Keratinocyte (primary cell): ENCODE results near the gene AFTPH. TPM values are rescaled to one million over a fixed set of nuclear protein-coding genes. Genes with fewer than 3 reads are reported as not detected.

Source experiments
- DNase-seq: peaks from one replicate; pipeline ENCODE4 v3.0.0-alpha.2; 2011; ENCODE audit warnings: low read depth, missing footprints, low spot score
- FAIRE-seq: peaks from 2 replicates; lab custom pipeline; 2011; peaks lifted over from hg19 to GRCh38; lab: Jason Lieb, UNC
- H2AFZ ChIP-seq: 2 replicates; pipeline ENCODE4 v1.6.0; 2012; ENCODE audit warnings: low read length, control low read depth, inconsistent platforms; ENCODE audit not compliant: control insufficient read depth
- H3K27ac ChIP-seq: 2 replicates; pipeline ENCODE4 v1.5.1; 2011; ENCODE audit warnings: low read length; ENCODE audit not compliant: control insufficient read depth, insufficient read depth
- H3K27me3 ChIP-seq: 3 replicates; pipeline ENCODE4 v1.6.0; 2011; ENCODE audit warnings: low read length; ENCODE audit not compliant: control insufficient read depth, insufficient read depth; ENCODE audit errors: extremely low read depth
- H3K36me3 ChIP-seq, 2 experiments: 2 replicates in 1 of 2; 3 replicates in 1 of 2; pipeline ENCODE4 v1.5.1; 2011; ENCODE audit warnings: low read length in 2 of 2, mild to moderate bottlenecking in 1 of 2; ENCODE audit not compliant: control insufficient read depth in 2 of 2, insufficient read depth in 2 of 2; ENCODE audit errors: extremely low read depth in 1 of 2
- H3K4me1 ChIP-seq: 3 replicates; pipeline ENCODE4 v1.5.1; 2011; ENCODE audit warnings: low read length; ENCODE audit not compliant: control insufficient read depth, insufficient read depth; ENCODE audit errors: extremely low read depth
- H3K4me2 ChIP-seq: 3 replicates; pipeline ENCODE4 v1.6.0; 2011; ENCODE audit warnings: low read depth, low read length; ENCODE audit not compliant: control insufficient read depth, insufficient read depth; ENCODE audit errors: extremely low read depth
- H3K4me3 ChIP-seq, 3 experiments: fragments of 200-600 bp in 1 of 3; sonication (generic) in 1 of 3; 2 replicates in 2 of 3; 3 replicates in 1 of 3; pipeline ENCODE4 v1.5.1; 2011 to 2016; ENCODE audit warnings: low read length in 3 of 3, mild to moderate bottlenecking in 3 of 3, control low read depth in 2 of 3, inconsistent platforms in 1 of 3, low read depth in 1 of 3, mixed read lengths in 1 of 3, mixed run types in 1 of 3, moderate library complexity in 1 of 3; ENCODE audit not compliant: control insufficient read depth in 2 of 3, insufficient read depth in 2 of 3; ENCODE audit errors: extremely low read depth in 1 of 3
- H3K79me2 ChIP-seq: 2 replicates; pipeline ENCODE4 v1.6.0; 2012; ENCODE audit warnings: low read length; ENCODE audit not compliant: control insufficient read depth, insufficient read depth
- H3K9ac ChIP-seq: 3 replicates; pipeline ENCODE4 v1.6.0; 2011; ENCODE audit warnings: low read length; ENCODE audit not compliant: control insufficient read depth, insufficient read depth; ENCODE audit errors: extremely low read depth
- H3K9me1 ChIP-seq: 3 replicates; pipeline ENCODE4 v1.6.0; 2011; ENCODE audit warnings: low read length; ENCODE audit not compliant: control insufficient read depth, insufficient read depth; ENCODE audit errors: extremely low read depth
- H3K9me3 ChIP-seq: 2 replicates; pipeline ENCODE4 v1.5.1; 2012; ENCODE audit warnings: low read depth, low read length; ENCODE audit not compliant: control insufficient read depth
- H4K20me1 ChIP-seq: 3 replicates; pipeline ENCODE4 v1.6.0; 2011; ENCODE audit warnings: low read length; ENCODE audit not compliant: control insufficient read depth, insufficient read depth; ENCODE audit errors: extremely low read depth
- CTCF ChIP-seq, 3 experiments: IDR thresholded peaks in 1 of 3; conservative IDR thresholded peaks in 1 of 3; optimal IDR thresholded peaks in 1 of 3; 2 replicates in 2 of 3; 3 replicates in 1 of 3; pipeline versions ENCODE3 to v1.5.1; 2011; ENCODE audit warnings: low read length in 3 of 3, mild to moderate bottlenecking in 3 of 3, moderate library complexity in 2 of 3, control low read depth in 1 of 3, inconsistent platforms in 1 of 3; ENCODE audit not compliant: insufficient read depth in 2 of 3; ENCODE audit errors: extremely low read depth in 1 of 3
- EZH2 ChIP-seq: IDR thresholded peaks from one replicate; pipeline ENCODE4 v1.6.1; 2012; ENCODE audit warnings: inconsistent platforms, mild to moderate bottlenecking, low read length, moderate library complexity
- dilution Hi-C: fragments of 300-500 bp; cut with MboI; formaldehyde crosslinking; loops from one replicate; pipeline ENCODE4 v1.7.0; 2020; ENCODE audit warnings: low sequenced_read_pairs; ENCODE audit not compliant: extremely low pct_ligation_motif_present
- polyA plus RNA-seq, 5 experiments: library from polyadenylated mRNA; depleted of rRNA in 3 of 5; stranded (reverse) in 3 of 5; stranded (forward) in 1 of 5; unstranded in 1 of 5; fragments of >200 nt; gene quantifications; 1 replicate in 1 of 5; 2 replicates in 3 of 5; 3 replicates in 1 of 5; pipeline versions ENCODE4 v1.2.1 to v1.2.3, GENCODE V29; 2011 to 2012; ENCODE audit warnings: missing spikeins in 2 of 5, low read depth in 1 of 5, low replicate concordance in 1 of 5

AFTPH gene
- polyA plus RNA-seq, 1 donor (not counting 4 experiments of a cell fraction or from before 2014, with no cell fraction given): 28.3 TPM

- dilution Hi-C loops: no loop called here
- TF ChIP-seq EZH2 (no peak), CTCF (optimal IDR thresholded peaks at IDR 0.05 in 1 of 3, IDR thresholded peaks at IDR 0.05 in 1 of 3, conservative IDR thresholded peaks at IDR 0.05 in 1 of 3; ENCODE audit: extremely low read depth in 1 of 3, insufficient read depth in 2 of 3, low read length in 3 of 3) (no peak)
- Histone ChIP-seq H3K27me3 (no peaks in the 10 kb centered on the region), H3K4me3 (no peak overlapping the region), H3K79me2 (peaks cover 53% of the 10 kb centered on the region), H3K9ac (no peak overlapping the region), H3K27ac (no peak overlapping the region), H4K20me1 (no peaks in the 10 kb centered on the region), H3K36me3 (peaks cover 21 to 29% of the 10 kb centered on the region in 2 experiments), H3K9me1 (peaks cover 3% of the 10 kb centered on the region), H3K9me3 (no peaks in the 10 kb centered on the region), H3K4me2 (no peak overlapping the region), H2AFZ (no peak overlapping the region), H3K4me1 (peaks cover 38% of the 10 kb centered on the region)
- no peak for FAIRE-seq
- no peak for DNase-seq
Measured at GRCh38 chr2:64634345-64635267, 110.5 kb downstream of the AFTPH start.

- Histone ChIP-seq H3K4me3 (no peak overlapping the region), H4K20me1 (no peaks in the 10 kb centered on the region), H3K36me3 (peaks cover 17 to 22% of the 10 kb centered on the region in 2 experiments), H3K27me3 (no peaks in the 10 kb centered on the region), H3K4me1 (peaks cover 49% of the 10 kb centered on the region), H3K27ac (peak overlapping the region; percentile 91), H2AFZ (no peak overlapping the region), H3K9ac (peak overlapping the region; percentile 63), H3K4me2 (peak overlapping the region; percentile 83), H3K9me3 (no peaks in the 10 kb centered on the region), H3K9me1 (peaks cover 3% of the 10 kb centered on the region), H3K79me2 (peaks cover 70% of the 10 kb centered on the region)
- dilution Hi-C loops: no loop called here
- TF ChIP-seq EZH2 (no peak), CTCF (optimal IDR thresholded peaks at IDR 0.05 in 1 of 3, IDR thresholded peaks at IDR 0.05 in 1 of 3, conservative IDR thresholded peaks at IDR 0.05 in 1 of 3; ENCODE audit: extremely low read depth in 1 of 3, insufficient read depth in 2 of 3, low read length in 3 of 3) (no peak)
- no peak for DNase-seq
- FAIRE-seq: no peak
Measured at GRCh38 chr2:64635976-64636911, 112.1 kb downstream of the AFTPH start.
